ENCODE results near the gene SPX. TPM values are rescaled to one million over a fixed set of nuclear protein-coding genes. Genes with fewer than 3 reads are reported as not detected.

SPX gene
- total RNA-seq, 2 experiments from 2014 or later, result not detected

DNA sequence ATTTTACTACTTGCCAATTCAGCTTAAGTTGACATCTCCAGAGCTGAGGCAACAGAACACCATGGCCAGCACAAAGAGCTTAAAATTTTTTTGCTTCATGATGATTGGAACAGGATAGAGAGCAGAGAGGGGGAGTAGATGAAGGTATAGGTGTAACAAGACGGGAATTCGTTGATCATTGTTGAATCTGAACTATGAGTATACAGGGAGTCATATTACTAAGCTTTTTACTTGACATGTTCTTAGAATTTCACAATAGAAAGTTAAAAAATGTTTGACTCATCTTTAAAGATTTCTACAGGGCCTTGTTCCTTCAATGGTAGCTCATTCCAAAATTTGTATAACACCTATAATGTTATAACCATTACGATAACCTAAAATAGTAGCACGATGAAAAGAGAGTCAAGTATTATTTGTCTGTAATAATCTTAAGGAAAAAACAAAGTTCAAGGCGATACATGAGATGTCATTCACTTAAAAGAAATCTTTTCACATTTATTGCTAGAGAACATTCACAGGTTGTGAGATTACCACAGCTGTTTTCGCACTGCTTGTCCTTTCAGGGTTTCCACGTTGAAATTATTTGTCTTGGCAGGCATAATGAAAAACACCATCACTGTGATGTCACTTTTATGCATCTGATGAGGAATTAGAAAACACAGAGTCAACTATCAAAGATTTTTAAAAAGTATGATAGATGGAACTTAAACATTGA, 33.9 kb downstream of the SPX start:
- no peaks in the 10 kb centered on the region for H3K27me3 ChIP-seq (ENCODE audit: control insufficient read depth in 1 of 2, insufficient read depth in 2 of 2, low read length in 2 of 2)
- Mint-ChIP-seq H3K27me3 (no peaks in the 10 kb centered on the region), H3K27ac (no peak overlapping the region), H3K4me3 (no peak overlapping the region), H3K9me3 (no peaks in the 10 kb centered on the region), H3K4me1 (ENCODE audit: low read depth) (no peaks in the 10 kb centered on the region), H3K36me3 (ENCODE audit: low read depth) (no peaks in the 10 kb centered on the region)
- DNase-seq (no peak), ATAC-seq (ENCODE audit: poor library complexity) (no peak)
- TF ChIP-seq, protein P1, sequence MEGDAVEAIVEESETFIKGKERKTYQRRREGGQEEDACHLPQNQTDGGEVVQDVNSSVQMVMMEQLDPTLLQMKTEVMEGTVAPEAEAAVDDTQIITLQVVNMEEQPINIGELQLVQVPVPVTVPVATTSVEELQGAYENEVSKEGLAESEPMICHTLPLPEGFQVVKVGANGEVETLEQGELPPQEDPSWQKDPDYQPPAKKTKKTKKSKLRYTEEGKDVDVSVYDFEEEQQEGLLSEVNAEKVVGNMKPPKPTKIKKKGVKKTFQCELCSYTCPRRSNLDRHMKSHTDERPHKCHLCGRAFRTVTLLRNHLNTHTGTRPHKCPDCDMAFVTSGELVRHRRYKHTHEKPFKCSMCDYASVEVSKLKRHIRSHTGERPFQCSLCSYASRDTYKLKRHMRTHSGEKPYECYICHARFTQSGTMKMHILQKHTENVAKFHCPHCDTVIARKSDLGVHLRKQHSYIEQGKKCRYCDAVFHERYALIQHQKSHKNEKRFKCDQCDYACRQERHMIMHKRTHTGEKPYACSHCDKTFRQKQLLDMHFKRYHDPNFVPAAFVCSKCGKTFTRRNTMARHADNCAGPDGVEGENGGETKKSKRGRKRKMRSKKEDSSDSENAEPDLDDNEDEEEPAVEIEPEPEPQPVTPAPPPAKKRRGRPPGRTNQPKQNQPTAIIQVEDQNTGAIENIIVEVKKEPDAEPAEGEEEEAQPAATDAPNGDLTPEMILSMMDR (IDR thresholded peaks at IDR 0.05), result no peak
- intact Hi-C loops (cut with DNase I, micrococcal nuclease), result no loop called here
- H3K9me3 ChIP-seq (ENCODE audit: control insufficient read depth in 1 of 2, insufficient read depth in 1 of 2, low read length in 2 of 2), result no peaks in the 10 kb centered on the region
- POLR2A ChIA-PET, result no interaction called here
- no peaks in the 10 kb centered on the region for H3K4me1 ChIP-seq (ENCODE audit: insufficient read depth, low read length)
- no peak overlapping the region for H3K27ac ChIP-seq (ENCODE audit: low read depth in 1 of 2, low read length in 2 of 2)
- CTCF ChIA-PET, result no interaction called here
- H3K4me3 ChIP-seq (ENCODE audit: low read length), result no peak overlapping the region
- H3K36me3 ChIP-seq (ENCODE audit: insufficient read depth, low read length), result no peaks in the 10 kb centered on the region

DNA sequence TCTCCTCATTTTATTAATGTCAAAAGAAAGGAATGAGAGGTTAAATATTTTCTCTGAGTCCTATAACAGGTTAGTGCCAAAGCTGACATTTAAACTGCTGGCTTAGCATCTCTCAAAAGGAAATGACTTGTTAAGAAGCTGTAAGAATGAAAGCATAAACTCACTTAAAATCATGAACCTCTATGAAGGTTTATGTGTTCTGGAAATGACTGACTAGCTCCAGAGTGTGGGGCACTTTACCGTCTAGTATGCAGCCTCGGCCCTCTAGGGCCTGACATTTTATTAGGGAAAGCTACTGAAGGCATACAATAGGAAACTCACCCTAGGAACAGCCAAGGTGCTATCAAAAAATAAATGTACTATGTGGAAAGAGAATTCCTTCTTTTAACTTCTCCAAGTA, 35.1 kb downstream of the SPX start:
- Mint-ChIP-seq H3K9me3 (no peaks in the 10 kb centered on the region), H3K4me3 (no peak overlapping the region), H3K27me3 (no peaks in the 10 kb centered on the region), H3K4me1 (ENCODE audit: low read depth) (no peaks in the 10 kb centered on the region), H3K36me3 (ENCODE audit: low read depth) (no peaks in the 10 kb centered on the region), H3K27ac (no peak overlapping the region)
- no peaks in the 10 kb centered on the region for H3K27me3 ChIP-seq (ENCODE audit: control insufficient read depth in 1 of 2, insufficient read depth in 2 of 2, low read length in 2 of 2)
- DNase-seq, result no peak
- ChIA-PET POLR2A (no interaction called here), CTCF (no interaction called here)
- H3K9me3 ChIP-seq (ENCODE audit: control insufficient read depth in 1 of 2, insufficient read depth in 1 of 2, low read length in 2 of 2), result no peaks in the 10 kb centered on the region
- no peaks in the 10 kb centered on the region for H3K4me1 ChIP-seq (ENCODE audit: insufficient read depth, low read length)
- H3K27ac ChIP-seq (ENCODE audit: low read depth in 1 of 2, low read length in 2 of 2), result no peak overlapping the region
- TF ChIP-seq, protein P1 (IDR thresholded peaks at IDR 0.05), result no peak
- H3K4me3 ChIP-seq (ENCODE audit: low read length), result no peak overlapping the region
- intact Hi-C loops (cut with DNase I, micrococcal nuclease), result no loop called here
- no peaks in the 10 kb centered on the region for H3K36me3 ChIP-seq (ENCODE audit: insufficient read depth, low read length)
- ATAC-seq (ENCODE audit: poor library complexity), result no peak

DNA sequence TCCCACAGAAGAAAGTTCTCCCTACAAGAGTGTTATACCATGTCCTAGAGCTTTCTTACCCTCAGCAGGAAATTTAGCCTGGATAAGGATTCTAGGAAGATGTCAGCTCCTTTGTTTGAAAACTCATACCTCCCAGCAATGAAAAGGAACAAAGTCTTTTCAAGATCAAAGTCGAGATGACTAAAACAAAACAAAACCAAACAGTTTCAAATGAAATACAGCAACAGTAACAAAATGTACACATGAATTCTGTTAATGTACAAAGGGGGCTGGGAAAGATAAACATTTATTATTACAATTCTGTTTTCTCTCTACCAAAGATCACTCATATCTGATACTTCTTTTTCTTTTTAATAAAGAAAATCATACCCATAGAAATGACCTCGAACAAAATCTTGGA, 36.8 kb downstream of the SPX start:
- no peaks in the 10 kb centered on the region for H3K4me1 ChIP-seq (ENCODE audit: insufficient read depth, low read length)
- no peak overlapping the region for H3K4me3 Mint-ChIP-seq
- H3K36me3 Mint-ChIP-seq (ENCODE audit: low read depth), result no peaks in the 10 kb centered on the region
- H3K9me3 ChIP-seq (ENCODE audit: control insufficient read depth in 1 of 2, insufficient read depth in 1 of 2, low read length in 2 of 2), result no peaks in the 10 kb centered on the region
- H3K27me3 ChIP-seq (ENCODE audit: control insufficient read depth in 1 of 2, insufficient read depth in 2 of 2, low read length in 2 of 2), result no peaks in the 10 kb centered on the region
- H3K4me1 Mint-ChIP-seq (ENCODE audit: low read depth), result no peaks in the 10 kb centered on the region
- no peaks in the 10 kb centered on the region for H3K36me3 ChIP-seq (ENCODE audit: insufficient read depth, low read length)
- CTCF ChIA-PET, result interaction anchor here (1.0 kb wide), 1 partner anchor 71 kb away, joined by 3 read pairs; no protein-coding TSS in a partner anchor
- DNase-seq (no peak), ATAC-seq (ENCODE audit: poor library complexity) (no peak)
- no peaks in the 10 kb centered on the region for H3K27me3 Mint-ChIP-seq
- POLR2A ChIA-PET, result no interaction called here
- H3K9me3 Mint-ChIP-seq, result no peaks in the 10 kb centered on the region
- TF ChIP-seq, protein P1 (IDR thresholded peaks at IDR 0.05), result no peak
- H3K27ac ChIP-seq (ENCODE audit: low read depth in 1 of 2, low read length in 2 of 2), result no peak overlapping the region
- H3K27ac Mint-ChIP-seq, result no peak overlapping the region
- intact Hi-C loops (cut with DNase I, micrococcal nuclease), result no loop called here
- H3K4me3 ChIP-seq (ENCODE audit: low read length), result no peak overlapping the region
